WI38 (cell line): ENCODE results near the gene RTN4RL1.

Source experiments
- H3K4me3 ChIP-seq: 2 replicates; pipeline ENCODE4 v1.5.1; 2011; ENCODE audit warnings: low read depth, mild to moderate bottlenecking, control low read depth, low read length
- CTCF ChIP-seq: IDR thresholded peaks from 2 replicates; pipeline ENCODE4 v1.5.1; 2012; ENCODE audit warnings: low read depth, mild to moderate bottlenecking, control low read depth, low read length

RTN4RL1 gene

GRCh38 chr17:2049333-2050299 is 24.5 kb upstream of the RTN4RL1 start:
- no peak for TF ChIP-seq CTCF
- H3K4me3 ChIP-seq: peak overlapping the region; percentile 70

GRCh38 chr17:2048805-2049204 is 23.7 kb upstream of the RTN4RL1 start:
- peak overlapping the region; percentile 70 for H3K4me3 ChIP-seq

GRCh38 chr17:2047590-2047989 is 22.5 kb upstream of the RTN4RL1 start:
- H3K4me3 ChIP-seq: no peak overlapping the region
- no peak for TF ChIP-seq CTCF

More at GRCh38 chr17:2048805-2049204, 23.7 kb upstream of the RTN4RL1 start:
- TF ChIP-seq CTCF: no peak

- TF ChIP-seq CTCF: no peak
- H3K4me3 ChIP-seq: no peak overlapping the region
Measured at GRCh38 chr17:2044263-2044894, 19.2 kb upstream of the RTN4RL1 start.

- no peak overlapping the region for H3K4me3 ChIP-seq
Measured at GRCh38 chr17:2043785-2044184, 18.7 kb upstream of the RTN4RL1 start.

GRCh38 chr17:2042933-2043332 is 17.8 kb upstream of the RTN4RL1 start:
- no peak for TF ChIP-seq CTCF
- peak overlapping the region; percentile 68 for H3K4me3 ChIP-seq

More at GRCh38 chr17:2043785-2044184, 18.7 kb upstream of the RTN4RL1 start:
- no peak for TF ChIP-seq CTCF

- TF ChIP-seq CTCF: no peak; the same call in 1 of the 2 replicates
- peak overlapping the region; percentile 68 for H3K4me3 ChIP-seq
Measured at GRCh38 chr17:2042390-2042847, 17.3 kb upstream of the RTN4RL1 start.
